HG03520 (cell line): ENCODE results near the gene ABCA13.
"Not testable (repeated sequence)": the region's sequence is repeated elsewhere in the genome, so short reads cannot be mapped to it uniquely, and the experiment has no call there.

ENCODE experiments used
- ATAC-seq: cut with Tn5 transposase; IDR thresholded peaks from one replicate; pipeline ENCODE4 v1.9.1; 2021; ENCODE audit warnings: mild to moderate bottlenecking, moderate library complexity; ENCODE audit not compliant: unreplicated experiment

The ABCA13 gene

GRCh38 chr7:48175019-48175418 is 3.8 kb downstream of the ABCA13 start:
- ATAC-seq = no peak

GRCh38 chr7:48176356-48176893 is 5.2 kb downstream of the ABCA13 start:
- no peak for ATAC-seq

- no peak for ATAC-seq
Observed at GRCh38 chr7:48177271-48177670, 6.0 kb downstream of the ABCA13 start.

- ATAC-seq = no peak
Observed at GRCh38 chr7:48179496-48180030, 8.3 kb downstream of the ABCA13 start.

GRCh38 chr7:48180981-48181380 is 9.7 kb downstream of the ABCA13 start:
- no peak for ATAC-seq

GRCh38 chr7:48182718-48183369 is 11.6 kb downstream of the ABCA13 start:
- ATAC-seq = no peak

GRCh38 chr7:48183370-48183743 is 12.1 kb downstream of the ABCA13 start:
- no peak for ATAC-seq

- no peak for ATAC-seq
Observed at GRCh38 chr7:48183965-48184364, 12.7 kb downstream of the ABCA13 start.

GRCh38 chr7:48188776-48189520 is 17.7 kb downstream of the ABCA13 start:
- no peak for ATAC-seq

GRCh38 chr7:48192996-48193395 is 21.7 kb downstream of the ABCA13 start:
- no peak for ATAC-seq

GRCh38 chr7:48193421-48193820 is 22.2 kb downstream of the ABCA13 start:
- ATAC-seq = no peak

- not testable (repeated sequence) for ATAC-seq
Observed at GRCh38 chr7:48200946-48201589, 29.8 kb downstream of the ABCA13 start.

GRCh38 chr7:48202916-48203315 is 31.7 kb downstream of the ABCA13 start:
- ATAC-seq = not testable (repeated sequence)

- ATAC-seq = no peak
Observed at GRCh38 chr7:48207155-48207675, 36.0 kb downstream of the ABCA13 start.

- no peak for ATAC-seq
Observed at GRCh38 chr7:48209004-48209600, 37.8 kb downstream of the ABCA13 start.

- no peak for ATAC-seq
Observed at GRCh38 chr7:48213226-48213625, 42.0 kb downstream of the ABCA13 start.

GRCh38 chr7:48217266-48217665 is 46.0 kb downstream of the ABCA13 start:
- ATAC-seq = no peak

GRCh38 chr7:48217753-48218152 is 46.5 kb downstream of the ABCA13 start:
- ATAC-seq = no peak

- ATAC-seq = no peak
Observed at GRCh38 chr7:48224042-48224441, 52.8 kb downstream of the ABCA13 start.

GRCh38 chr7:48225101-48225500 is 53.8 kb downstream of the ABCA13 start:
- no peak for ATAC-seq

- ATAC-seq = no peak
Observed at GRCh38 chr7:48237354-48237753, 66.1 kb downstream of the ABCA13 start.
